ENCODE measurements around the gene ATG16L2. TPM values are rescaled to one million over a fixed set of nuclear protein-coding genes. Genes with fewer than 3 reads are reported as not detected.

ATG16L2 gene
- total and polyA plus RNA-seq, 3 donors from 2014 or later, result 16.2 to 39.5 (median 33.8) TPM

DNA sequence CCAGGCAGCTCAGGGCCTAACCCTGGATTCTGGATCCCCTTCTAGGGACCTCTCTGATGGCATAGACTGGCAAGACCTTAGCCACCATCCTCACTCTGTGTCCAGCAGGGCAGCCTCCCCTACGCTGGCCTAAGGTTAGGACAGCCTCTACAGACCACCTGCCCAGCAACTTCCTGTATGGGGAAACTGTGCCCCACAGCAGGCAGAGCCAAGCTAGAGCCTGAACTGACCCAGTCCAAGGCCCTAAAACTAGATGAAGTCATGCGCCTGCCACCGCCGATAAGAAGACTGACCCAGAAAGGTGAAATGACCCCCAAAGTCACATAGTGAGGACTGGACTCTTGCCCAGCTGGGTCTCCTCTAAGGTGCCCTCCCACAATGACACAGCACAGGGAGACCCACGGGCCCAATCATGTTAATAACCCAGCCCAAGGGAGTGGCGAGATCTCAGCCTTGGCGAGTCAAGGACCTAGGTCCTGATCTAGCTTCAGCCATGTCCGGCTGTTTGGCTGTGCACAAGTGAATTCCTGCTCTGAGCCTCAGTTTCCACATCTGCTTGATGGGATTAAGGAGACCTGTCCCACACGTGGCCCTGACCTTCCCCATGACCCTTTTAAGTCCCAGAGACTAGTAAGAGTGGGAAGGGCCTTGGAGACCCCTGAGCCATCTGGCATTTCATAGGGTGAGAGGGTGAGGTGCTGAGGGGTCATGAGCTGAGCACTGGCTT is 37.9 kb upstream of the ATG16L2 start:
- intact Hi-C loops (cut with DNase I; ENCODE audit: low total_unique reads), result no loop called here
- H3K9me3 ChIP-seq, result no peaks in the 10 kb centered on the region
- H3K27ac ChIP-seq, result no peak overlapping the region
- H3K27me3 ChIP-seq, result no peaks in the 10 kb centered on the region
- no peak for DNase-seq
- no peaks in the 10 kb centered on the region for H3K36me3 ChIP-seq (ENCODE audit: low read depth, missing control alignments)
- no peak overlapping the region for H3K4me3 ChIP-seq
- peaks cover 19% of the 10 kb centered on the region for H3K4me1 ChIP-seq
- no peak for TF ChIP-seq POLR2A (IDR thresholded peaks at IDR 0.05)
- TF ChIP-seq, protein P1, sequence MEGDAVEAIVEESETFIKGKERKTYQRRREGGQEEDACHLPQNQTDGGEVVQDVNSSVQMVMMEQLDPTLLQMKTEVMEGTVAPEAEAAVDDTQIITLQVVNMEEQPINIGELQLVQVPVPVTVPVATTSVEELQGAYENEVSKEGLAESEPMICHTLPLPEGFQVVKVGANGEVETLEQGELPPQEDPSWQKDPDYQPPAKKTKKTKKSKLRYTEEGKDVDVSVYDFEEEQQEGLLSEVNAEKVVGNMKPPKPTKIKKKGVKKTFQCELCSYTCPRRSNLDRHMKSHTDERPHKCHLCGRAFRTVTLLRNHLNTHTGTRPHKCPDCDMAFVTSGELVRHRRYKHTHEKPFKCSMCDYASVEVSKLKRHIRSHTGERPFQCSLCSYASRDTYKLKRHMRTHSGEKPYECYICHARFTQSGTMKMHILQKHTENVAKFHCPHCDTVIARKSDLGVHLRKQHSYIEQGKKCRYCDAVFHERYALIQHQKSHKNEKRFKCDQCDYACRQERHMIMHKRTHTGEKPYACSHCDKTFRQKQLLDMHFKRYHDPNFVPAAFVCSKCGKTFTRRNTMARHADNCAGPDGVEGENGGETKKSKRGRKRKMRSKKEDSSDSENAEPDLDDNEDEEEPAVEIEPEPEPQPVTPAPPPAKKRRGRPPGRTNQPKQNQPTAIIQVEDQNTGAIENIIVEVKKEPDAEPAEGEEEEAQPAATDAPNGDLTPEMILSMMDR (IDR thresholded peaks at IDR 0.05), result no peak
- 80 to 88% methylated on average over 8 to 9 of the region's 9 CpGs for WGBS, 2 donors

- no peaks in the 10 kb centered on the region for H3K36me3 ChIP-seq (ENCODE audit: low read depth, missing control alignments)
- intact Hi-C loops (cut with DNase I; ENCODE audit: low total_unique reads), result no loop called here
- peaks cover 19% of the 10 kb centered on the region for H3K4me1 ChIP-seq
- H3K27ac ChIP-seq, result no peak overlapping the region
- H3K9me3 ChIP-seq, result no peaks in the 10 kb centered on the region
- 62% methylated on average over 7 of the region's 7 CpGs; no CpG with 5 or more reads in 1 of the 2 donors for WGBS, 2 donors
- no peaks in the 10 kb centered on the region for H3K27me3 ChIP-seq
- no peak for DNase-seq
- TF ChIP-seq, protein P1 (IDR thresholded peaks at IDR 0.05), result no peak
- no peak for TF ChIP-seq POLR2A (IDR thresholded peaks at IDR 0.05)
- no peak overlapping the region for H3K4me3 ChIP-seq
Measured at GRCh38 chr11:72776844-72777754, 37.1 kb upstream of the ATG16L2 start.

GRCh38 chr11:72777755-72778278 is 36.4 kb upstream of the ATG16L2 start:
- Histone ChIP-seq H3K27me3 (no peaks in the 10 kb centered on the region), H3K4me1 (peaks cover 19% of the 10 kb centered on the region), H3K4me3 (no peak overlapping the region), H3K36me3 (ENCODE audit: low read depth, missing control alignments) (no peaks in the 10 kb centered on the region), H3K27ac (no peak overlapping the region), H3K9me3 (no peaks in the 10 kb centered on the region)
- no peak for TF ChIP-seq POLR2A (IDR thresholded peaks at IDR 0.05)
- TF ChIP-seq, protein P1 (IDR thresholded peaks at IDR 0.05), result no peak
- no peak for DNase-seq
- intact Hi-C loops (cut with DNase I; ENCODE audit: low total_unique reads), result no loop called here
- 49 to 66% methylated on average over 4 to 5 of the region's 5 CpGs for WGBS, 2 donors

GRCh38 chr11:72778535-72779494 is 35.4 kb upstream of the ATG16L2 start:
- peaks cover 16% of the 10 kb centered on the region for H3K4me1 ChIP-seq
- no peak for DNase-seq
- H3K27me3 ChIP-seq, result no peaks in the 10 kb centered on the region
- TF ChIP-seq, protein P1 (IDR thresholded peaks at IDR 0.05), result no peak
- no peak for TF ChIP-seq POLR2A (IDR thresholded peaks at IDR 0.05)
- no peak overlapping the region for H3K27ac ChIP-seq
- intact Hi-C loops (cut with DNase I; ENCODE audit: low total_unique reads), result no loop called here
- H3K9me3 ChIP-seq, result no peaks in the 10 kb centered on the region
- 87 to 95% methylated on average over 7 of the region's 7 CpGs for WGBS, 2 donors
- no peak overlapping the region for H3K4me3 ChIP-seq
- H3K36me3 ChIP-seq (ENCODE audit: low read depth, missing control alignments), result no peaks in the 10 kb centered on the region
